ENCODE data around the gene PRPF39. TPM values are rescaled to one million over a fixed set of nuclear protein-coding genes. Genes with fewer than 3 reads are reported as not detected.

Gene PRPF39
- total and polyA plus RNA-seq, 2 of the 13 experiments (the other 11 are each of a cell fraction or from before 2014, with no cell fraction given), result 44.2 to 65.0 TPM

DNA sequence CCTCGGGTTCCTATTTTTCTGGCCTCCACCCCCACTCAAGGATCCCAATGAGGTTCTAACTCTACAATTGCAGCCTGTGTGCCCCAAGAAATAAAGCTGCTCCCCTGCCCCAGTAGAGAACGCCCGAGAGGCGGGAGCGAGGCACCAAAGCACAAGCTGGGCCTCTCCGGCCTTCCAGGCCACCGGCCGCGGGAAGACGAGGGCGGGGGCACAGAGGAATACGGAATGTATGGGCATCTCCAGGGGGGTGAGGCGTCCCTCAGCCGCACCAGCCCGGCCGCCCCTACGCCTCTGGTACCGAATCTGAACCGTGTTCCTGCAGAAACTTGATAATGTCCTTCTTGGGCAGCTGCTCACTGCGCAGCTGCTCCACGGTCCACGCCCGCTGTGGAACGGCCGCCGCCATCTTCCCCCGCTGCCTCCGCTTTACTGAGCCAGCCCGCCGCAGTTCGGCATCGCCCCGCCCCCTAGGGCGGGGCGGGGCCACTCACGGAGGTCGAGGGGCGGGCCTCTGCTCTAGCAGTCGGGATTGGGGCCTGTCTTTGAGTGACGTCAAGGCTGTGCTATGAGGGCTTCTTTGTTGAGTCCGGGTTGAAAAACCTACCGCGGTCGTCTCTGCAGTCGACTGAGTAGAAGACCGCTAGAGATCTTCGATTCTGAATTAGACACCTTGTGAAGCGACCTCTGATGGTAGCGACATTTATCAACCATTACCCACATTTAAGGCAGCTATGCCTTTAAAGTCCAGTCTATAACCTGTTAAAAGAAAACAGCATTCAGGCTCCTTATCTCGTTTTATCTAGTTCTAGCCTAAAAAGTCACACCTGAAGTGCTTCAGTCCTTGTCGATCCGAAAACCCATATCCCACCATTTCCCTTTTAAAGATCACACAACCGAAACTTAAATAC lies 50.4 kb downstream of the PRPF39 start, which contains the start of gene FKBP3 (continued):
- no peak for TF ChIP-seq CHCHD3 (CRISPR knock-in tag; IDR thresholded peaks at IDR 0.05)
- 0 out of 2 replicates have a peak, but pooled peaks have one; percentile 33 for TF ChIP-seq ZNF225 (CRISPR knock-in tag; IDR thresholded peaks at IDR 0.05)
- TF ChIP-seq ZNF253 (CRISPR knock-in tag; IDR thresholded peaks at IDR 0.05; ENCODE audit: borderline replicate concordance), result no peak
- no peak for TF ChIP-seq STAT5B (CRISPR knock-in tag; IDR thresholded peaks at IDR 0.05)
- TF ChIP-seq ATAD3A (CRISPR knock-in tag; IDR thresholded peaks at IDR 0.05), result no peak
- no peak for TF ChIP-seq ZNF121 (CRISPR knock-in tag; IDR thresholded peaks at IDR 0.05)
- TF ChIP-seq BCL6 (CRISPR knock-in tag; IDR thresholded peaks at IDR 0.05), result peak; percentile 11
- TF ChIP-seq ZNF777 (CRISPR knock-in tag; IDR thresholded peaks at IDR 0.05), result no peak; the same call in 1 of the 2 replicates
- TF ChIP-seq DNMT3B (CRISPR knock-in tag; conservative IDR thresholded peaks at IDR 0.05), result no peak; the same call in 1 of the 2 replicates
- TF ChIP-seq NFATC3 (CRISPR knock-in tag; IDR thresholded peaks at IDR 0.05), result no peak
- TF ChIP-seq NAIF1 (CRISPR knock-in tag; IDR thresholded peaks at IDR 0.05; ENCODE audit: borderline replicate concordance), result no peak
- TF ChIP-seq, protein P1, sequence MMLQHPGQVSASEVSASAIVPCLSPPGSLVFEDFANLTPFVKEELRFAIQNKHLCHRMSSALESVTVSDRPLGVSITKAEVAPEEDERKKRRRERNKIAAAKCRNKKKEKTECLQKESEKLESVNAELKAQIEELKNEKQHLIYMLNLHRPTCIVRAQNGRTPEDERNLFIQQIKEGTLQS (CRISPR knock-in tag; IDR thresholded peaks at IDR 0.05), result no peak
- TF ChIP-seq ETV5 (CRISPR knock-in tag; IDR thresholded peaks at IDR 0.05; ENCODE audit: borderline replicate concordance), result no peak; the same call in 1 of the 2 replicates
- peak; percentile 78 for TF ChIP-seq MAZ (IDR thresholded peaks at IDR 0.05; ENCODE audit: borderline replicate concordance, low read depth, low read length)
- no peak for TF ChIP-seq MAZ (CRISPR knock-in tag; IDR thresholded peaks at IDR 0.05; ENCODE audit: low read depth)
- no peak for TF ChIP-seq FOXA1 (IDR thresholded peaks at IDR 0.05)
- TF ChIP-seq FOXA1 (CRISPR knock-in tag; IDR thresholded peaks at IDR 0.05), result peak; percentile 27; the same call in 1 of the 2 replicates
- TF ChIP-seq, protein P2, sequence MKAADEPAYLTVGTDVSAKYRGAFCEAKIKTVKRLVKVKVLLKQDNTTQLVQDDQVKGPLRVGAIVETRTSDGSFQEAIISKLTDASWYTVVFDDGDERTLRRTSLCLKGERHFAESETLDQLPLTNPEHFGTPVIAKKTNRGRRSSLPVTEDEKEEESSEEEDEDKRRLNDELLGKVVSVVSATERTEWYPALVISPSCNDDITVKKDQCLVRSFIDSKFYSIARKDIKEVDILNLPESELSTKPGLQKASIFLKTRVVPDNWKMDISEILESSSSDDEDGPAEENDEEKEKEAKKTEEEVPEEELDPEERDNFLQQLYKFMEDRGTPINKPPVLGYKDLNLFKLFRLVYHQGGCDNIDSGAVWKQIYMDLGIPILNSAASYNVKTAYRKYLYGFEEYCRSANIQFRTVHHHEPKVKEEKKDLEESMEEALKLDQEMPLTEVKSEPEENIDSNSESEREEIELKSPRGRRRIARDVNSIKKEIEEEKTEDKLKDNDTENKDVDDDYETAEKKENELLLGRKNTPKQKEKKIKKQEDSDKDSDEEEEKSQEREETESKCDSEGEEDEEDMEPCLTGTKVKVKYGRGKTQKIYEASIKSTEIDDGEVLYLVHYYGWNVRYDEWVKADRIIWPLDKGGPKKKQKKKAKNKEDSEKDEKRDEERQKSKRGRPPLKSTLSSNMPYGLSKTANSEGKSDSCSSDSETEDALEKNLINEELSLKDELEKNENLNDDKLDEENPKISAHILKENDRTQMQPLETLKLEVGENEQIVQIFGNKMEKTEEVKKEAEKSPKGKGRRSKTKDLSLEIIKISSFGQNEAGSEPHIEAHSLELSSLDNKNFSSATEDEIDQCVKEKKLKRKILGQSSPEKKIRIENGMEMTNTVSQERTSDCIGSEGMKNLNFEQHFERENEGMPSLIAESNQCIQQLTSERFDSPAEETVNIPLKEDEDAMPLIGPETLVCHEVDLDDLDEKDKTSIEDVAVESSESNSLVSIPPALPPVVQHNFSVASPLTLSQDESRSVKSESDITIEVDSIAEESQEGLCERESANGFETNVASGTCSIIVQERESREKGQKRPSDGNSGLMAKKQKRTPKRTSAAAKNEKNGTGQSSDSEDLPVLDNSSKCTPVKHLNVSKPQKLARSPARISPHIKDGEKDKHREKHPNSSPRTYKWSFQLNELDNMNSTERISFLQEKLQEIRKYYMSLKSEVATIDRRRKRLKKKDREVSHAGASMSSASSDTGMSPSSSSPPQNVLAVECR (CRISPR knock-in tag; IDR thresholded peaks at IDR 0.05; ENCODE audit: borderline replicate concordance), result peak; percentile 88
- TF ChIP-seq NFYC (CRISPR knock-in tag; IDR thresholded peaks at IDR 0.05), result peak; percentile 88
- peak; percentile 41 for TF ChIP-seq TEAD3 (CRISPR knock-in tag; optimal IDR thresholded peaks at IDR 0.05; ENCODE audit: borderline replicate concordance)
- peak; percentile 15; the same call in 1 of the 2 replicates for TF ChIP-seq ZNF205 (CRISPR knock-in tag; IDR thresholded peaks at IDR 0.05)
- no peak for TF ChIP-seq SYNCRIP (IDR thresholded peaks at IDR 0.05; ENCODE audit: insufficient read depth, low read depth, low read length)
- TF ChIP-seq ZSCAN30 (CRISPR knock-in tag; IDR thresholded peaks at IDR 0.05), result no peak
- TF ChIP-seq NFKBIZ (CRISPR knock-in tag; IDR thresholded peaks at IDR 0.05), result 0 out of 2 replicates have a peak, but pooled peaks have one; percentile 41
- no peak for TF ChIP-seq REXO4 (CRISPR knock-in tag; IDR thresholded peaks at IDR 0.05; ENCODE audit: borderline replicate concordance)

Data from HepG2 (cell line).